ENCODE results near the gene ECI2.
"Not testable (repeated sequence)": the region's sequence is repeated elsewhere in the genome, so short reads cannot be mapped to it uniquely, and the experiment has no call there.

ECI2 gene

GRCh38 chr6:4114123-4114522 lies 21.3 kb downstream of the ECI2 start:
- Histone ChIP-seq H3K27me3 (ENCODE audit: insufficient read depth, poor library complexity, severe bottlenecking) (no peaks in the 10 kb centered on the region), H3K27ac (ENCODE audit: poor library complexity, severe bottlenecking) (no peak overlapping the region), H3K9me3 (ENCODE audit: severe bottlenecking) (peaks cover 4% of the 10 kb centered on the region), H3K4me3 (ENCODE audit: severe bottlenecking) (no peak overlapping the region), H3K36me3 (ENCODE audit: low read depth) (peaks cover 24% of the 10 kb centered on the region), H3K4me1 (ENCODE audit: insufficient read depth, poor library complexity, severe bottlenecking) (no peaks in the 10 kb centered on the region)
- DNase-seq (ENCODE audit: low spot score): no peak
- no peak for ATAC-seq (ENCODE audit: low read depth)
- TF ChIP-seq CTCF (IDR thresholded peaks at IDR 0.05; ENCODE audit: poor library complexity, severe bottlenecking): no peak

GRCh38 chr6:4113649-4114048 lies 21.7 kb downstream of the ECI2 start:
- no peak for ATAC-seq (ENCODE audit: low read depth)

GRCh38 chr6:4112366-4112765 lies 23.0 kb downstream of the ECI2 start:
- H3K36me3 ChIP-seq (ENCODE audit: low read depth): peaks cover 20% of the 10 kb centered on the region
- ATAC-seq (ENCODE audit: low read depth) (no peak), DNase-seq (ENCODE audit: low spot score) (no peak)
- peaks cover 4% of the 10 kb centered on the region for H3K9me3 ChIP-seq (ENCODE audit: severe bottlenecking)
- no peak for TF ChIP-seq CTCF (IDR thresholded peaks at IDR 0.05; ENCODE audit: poor library complexity, severe bottlenecking)
- H3K27ac ChIP-seq (ENCODE audit: poor library complexity, severe bottlenecking): no peak overlapping the region
- H3K4me1 ChIP-seq (ENCODE audit: insufficient read depth, poor library complexity, severe bottlenecking): no peaks in the 10 kb centered on the region
- H3K4me3 ChIP-seq (ENCODE audit: severe bottlenecking): no peak overlapping the region
- H3K27me3 ChIP-seq (ENCODE audit: insufficient read depth, poor library complexity, severe bottlenecking): no peaks in the 10 kb centered on the region

More at GRCh38 chr6:4113649-4114048, 21.7 kb downstream of the ECI2 start:
- no peak for TF ChIP-seq CTCF (IDR thresholded peaks at IDR 0.05; ENCODE audit: poor library complexity, severe bottlenecking)
- H3K9me3 ChIP-seq (ENCODE audit: severe bottlenecking): peaks cover 4% of the 10 kb centered on the region
- DNase-seq (ENCODE audit: low spot score): no peak
- no peak overlapping the region for H3K27ac ChIP-seq (ENCODE audit: poor library complexity, severe bottlenecking)
- peaks cover 24% of the 10 kb centered on the region for H3K36me3 ChIP-seq (ENCODE audit: low read depth)
- no peaks in the 10 kb centered on the region for H3K27me3 ChIP-seq (ENCODE audit: insufficient read depth, poor library complexity, severe bottlenecking)
- H3K4me1 ChIP-seq (ENCODE audit: insufficient read depth, poor library complexity, severe bottlenecking): no peaks in the 10 kb centered on the region
- no peak overlapping the region for H3K4me3 ChIP-seq (ENCODE audit: severe bottlenecking)

- H3K9me3 ChIP-seq (ENCODE audit: severe bottlenecking); H3K4me1 ChIP-seq (ENCODE audit: insufficient read depth, poor library complexity, severe bottlenecking); H3K4me3 ChIP-seq (ENCODE audit: severe bottlenecking); ATAC-seq (ENCODE audit: low read depth); DNase-seq (ENCODE audit: low spot score); H3K27ac ChIP-seq (ENCODE audit: poor library complexity, severe bottlenecking); H3K27me3 ChIP-seq (ENCODE audit: insufficient read depth, poor library complexity, severe bottlenecking); H3K36me3 ChIP-seq (ENCODE audit: low read depth): not testable (repeated sequence)
Observed at GRCh38 chr6:4109363-4109815, 26.0 kb downstream of the ECI2 start.

- no peak overlapping the region for H3K27ac ChIP-seq (ENCODE audit: poor library complexity, severe bottlenecking)
- H3K27me3 ChIP-seq (ENCODE audit: insufficient read depth, poor library complexity, severe bottlenecking): no peaks in the 10 kb centered on the region
- peaks cover 3% of the 10 kb centered on the region for H3K4me1 ChIP-seq (ENCODE audit: insufficient read depth, poor library complexity, severe bottlenecking)
- DNase-seq (ENCODE audit: low spot score) (no peak), ATAC-seq (ENCODE audit: low read depth) (no peak)
- H3K4me3 ChIP-seq (ENCODE audit: severe bottlenecking): no peak overlapping the region
- H3K9me3 ChIP-seq (ENCODE audit: severe bottlenecking): peaks cover 4% of the 10 kb centered on the region
- H3K36me3 ChIP-seq (ENCODE audit: low read depth): no peaks in the 10 kb centered on the region
- no peak for TF ChIP-seq CTCF (IDR thresholded peaks at IDR 0.05; ENCODE audit: poor library complexity, severe bottlenecking)
Observed at GRCh38 chr6:4108561-4109093, 26.7 kb downstream of the ECI2 start.
